Stimulated activated naive CD8-positive, alpha-beta T cell treated with anti-CD3 and anti-CD28 coated beads, Interleukin-15, Interleukin-2, amounts not matched to agents 100 ng/mL and 50 ng/mL, for 24 hours (primary cell): ENCODE data around the gene SERPINE2.

Experiments
- H3K27ac Mint-ChIP-seq: one replicate; pipeline ENCODE4 v1.8.0; 2021; ENCODE audit warnings: mild to moderate bottlenecking, mixed read lengths
- H3K27me3 Mint-ChIP-seq: one replicate; pipeline ENCODE4 v1.8.0; 2021; ENCODE audit warnings: mixed read lengths
- H3K36me3 Mint-ChIP-seq: one replicate; pipeline ENCODE4 v1.8.0; 2021; ENCODE audit warnings: low read depth, mixed read lengths
- H3K4me1 Mint-ChIP-seq: one replicate; pipeline ENCODE4 v1.8.0; 2021; ENCODE audit warnings: low read depth, mixed read lengths
- H3K4me3 Mint-ChIP-seq: one replicate; pipeline ENCODE4 v1.8.0; 2021; ENCODE audit warnings: mild to moderate bottlenecking, mixed read lengths
- H3K9me3 Mint-ChIP-seq: one replicate; pipeline ENCODE4 v1.8.0; 2021; ENCODE audit warnings: mixed read lengths

SERPINE2 gene

DNA sequence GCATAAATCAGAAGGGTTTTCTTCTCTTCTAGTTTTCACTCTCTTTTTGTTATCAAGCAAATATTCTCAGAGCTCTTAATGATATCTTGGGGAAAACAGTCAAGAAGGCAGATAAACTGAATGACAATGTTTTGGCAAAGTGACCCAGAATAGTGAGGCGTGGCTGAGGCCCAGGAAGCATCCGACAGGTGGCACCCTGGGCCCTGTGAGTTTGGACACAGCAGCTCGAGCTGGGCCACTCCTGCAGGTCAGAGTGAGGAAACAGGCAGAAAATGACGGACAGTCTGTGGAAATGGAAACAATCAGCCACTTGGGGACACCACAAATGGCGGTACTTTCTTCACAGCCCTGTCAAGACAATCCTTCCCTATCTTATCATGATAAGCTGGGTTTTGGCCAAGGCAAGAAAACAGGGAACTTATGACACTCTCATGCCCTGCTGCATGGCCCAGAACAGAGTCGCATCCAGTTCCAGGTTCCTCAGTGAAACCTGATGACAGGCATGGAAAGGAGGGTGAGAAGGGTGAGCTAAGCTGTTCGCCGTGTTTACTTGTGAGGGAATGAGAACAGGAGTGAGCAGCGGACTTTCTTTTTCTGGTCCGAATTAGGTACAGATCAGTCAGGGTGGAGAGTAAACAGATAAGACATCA lies 49.8 kb downstream of the SERPINE2 start:
- no peak overlapping the region for H3K4me3 Mint-ChIP-seq
- no peaks in the 10 kb centered on the region for H3K4me1 Mint-ChIP-seq
- no peaks in the 10 kb centered on the region for H3K9me3 Mint-ChIP-seq
- peaks cover 9% of the 10 kb centered on the region for H3K36me3 Mint-ChIP-seq
- H3K27me3 Mint-ChIP-seq, result no peaks in the 10 kb centered on the region
- no peak overlapping the region for H3K27ac Mint-ChIP-seq

DNA sequence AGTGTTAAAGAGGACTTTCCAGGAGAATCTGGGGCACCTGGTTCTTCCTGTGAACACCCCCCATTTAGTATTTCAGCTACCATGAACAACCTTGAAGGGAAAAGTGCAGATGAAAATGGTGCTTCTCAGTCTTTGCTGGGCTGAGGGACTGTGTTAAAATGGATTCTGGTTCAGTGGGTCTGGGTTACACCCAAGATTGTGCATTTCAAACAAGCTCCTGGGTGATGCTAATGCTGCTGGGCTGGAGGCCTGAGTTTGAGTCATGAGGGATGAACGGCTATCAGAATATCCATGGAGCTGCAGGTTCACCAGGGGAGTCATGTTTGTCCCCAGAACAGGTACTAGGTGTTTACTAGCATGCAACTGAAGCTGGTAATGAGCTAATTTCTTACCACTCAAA lies 57.8 kb downstream of the SERPINE2 start:
- peaks cover 10% of the 10 kb centered on the region for H3K4me1 Mint-ChIP-seq
- no peak overlapping the region for H3K4me3 Mint-ChIP-seq
- H3K27ac Mint-ChIP-seq, result no peak overlapping the region
- no peaks in the 10 kb centered on the region for H3K9me3 Mint-ChIP-seq
- peaks cover 18% of the 10 kb centered on the region for H3K36me3 Mint-ChIP-seq
- no peaks in the 10 kb centered on the region for H3K27me3 Mint-ChIP-seq

DNA sequence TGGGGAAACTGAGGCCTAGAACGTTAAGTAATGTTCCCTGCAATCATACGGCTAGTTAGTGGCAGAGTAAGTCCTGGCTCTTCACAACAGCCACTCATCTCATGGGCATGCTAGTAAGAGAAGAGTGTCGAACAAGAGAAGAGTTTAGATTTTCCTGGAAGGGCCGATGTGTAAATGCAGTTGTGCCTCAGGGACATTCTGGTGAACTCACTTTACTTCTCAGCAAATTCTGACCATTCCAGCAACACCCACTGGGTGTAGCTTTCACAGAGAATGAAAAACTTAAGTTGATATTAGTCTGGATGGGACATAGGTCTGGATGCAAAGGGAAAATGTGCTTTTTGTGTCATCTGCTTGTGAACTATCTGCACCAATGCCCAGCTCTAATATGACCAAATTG lies 58.3 kb downstream of the SERPINE2 start:
- no peaks in the 10 kb centered on the region for H3K27me3 Mint-ChIP-seq
- H3K27ac Mint-ChIP-seq, result no peak overlapping the region
- no peak overlapping the region for H3K4me3 Mint-ChIP-seq
- H3K36me3 Mint-ChIP-seq, result peaks cover 19% of the 10 kb centered on the region
- no peaks in the 10 kb centered on the region for H3K9me3 Mint-ChIP-seq
- H3K4me1 Mint-ChIP-seq, result peaks cover 10% of the 10 kb centered on the region

DNA sequence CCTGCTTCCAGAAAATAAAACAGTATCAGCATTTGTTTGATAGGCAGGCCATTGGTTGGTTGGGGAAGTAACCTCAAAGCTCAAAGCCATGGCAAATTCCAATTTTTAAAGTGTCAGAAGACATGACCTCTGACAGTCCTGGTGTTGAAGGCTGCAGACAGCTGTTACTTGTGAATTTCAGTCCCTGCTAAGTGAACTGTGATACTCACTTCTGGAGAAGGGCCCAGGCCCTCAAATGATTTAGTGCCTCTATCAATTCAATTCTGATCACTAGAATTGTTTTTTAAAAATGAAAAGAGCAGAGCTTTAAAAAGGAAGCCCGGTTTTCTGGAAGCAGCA lies 58.7 kb downstream of the SERPINE2 start:
- Mint-ChIP-seq H3K27me3 (no peaks in the 10 kb centered on the region), H3K9me3 (no peaks in the 10 kb centered on the region), H3K36me3 (peaks cover 22% of the 10 kb centered on the region), H3K4me3 (no peak overlapping the region), H3K27ac (no peak overlapping the region), H3K4me1 (peaks cover 10% of the 10 kb centered on the region)

DNA sequence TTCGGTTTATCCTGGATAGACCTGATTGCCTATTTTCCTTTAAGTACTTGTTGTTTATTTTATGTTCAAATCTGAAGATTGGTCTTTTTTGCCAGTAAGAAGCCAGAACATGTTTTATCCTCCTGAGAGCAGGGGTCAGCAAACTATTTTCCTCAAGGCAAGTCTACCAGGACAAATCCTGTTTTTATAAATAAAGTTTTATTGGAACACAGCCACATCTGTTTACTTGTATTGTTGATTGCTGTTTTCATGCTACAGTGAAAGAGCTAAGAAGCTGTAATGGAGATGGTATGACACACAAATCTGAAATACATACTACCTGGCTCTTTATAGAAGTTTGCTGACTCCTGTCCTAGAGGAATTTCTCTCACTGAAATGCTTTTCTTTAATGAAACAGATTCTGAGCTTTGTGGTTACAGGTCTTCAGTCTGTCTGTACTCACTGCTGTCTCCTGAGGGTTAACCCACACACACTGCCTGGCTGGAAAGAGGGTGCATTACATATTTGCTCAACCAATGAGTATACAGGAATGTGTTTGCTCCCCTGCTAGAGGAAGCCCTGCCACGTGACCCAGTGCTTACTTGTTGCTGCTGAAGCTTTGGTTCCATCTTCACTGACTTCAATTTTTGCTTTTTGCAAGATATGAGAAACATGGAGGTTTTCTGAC lies 59.2 kb downstream of the SERPINE2 start:
- Mint-ChIP-seq H3K4me3 (no peak overlapping the region), H3K36me3 (peaks cover 22% of the 10 kb centered on the region), H3K9me3 (no peaks in the 10 kb centered on the region), H3K27ac (no peak overlapping the region), H3K27me3 (no peaks in the 10 kb centered on the region), H3K4me1 (peaks cover 10% of the 10 kb centered on the region)

DNA sequence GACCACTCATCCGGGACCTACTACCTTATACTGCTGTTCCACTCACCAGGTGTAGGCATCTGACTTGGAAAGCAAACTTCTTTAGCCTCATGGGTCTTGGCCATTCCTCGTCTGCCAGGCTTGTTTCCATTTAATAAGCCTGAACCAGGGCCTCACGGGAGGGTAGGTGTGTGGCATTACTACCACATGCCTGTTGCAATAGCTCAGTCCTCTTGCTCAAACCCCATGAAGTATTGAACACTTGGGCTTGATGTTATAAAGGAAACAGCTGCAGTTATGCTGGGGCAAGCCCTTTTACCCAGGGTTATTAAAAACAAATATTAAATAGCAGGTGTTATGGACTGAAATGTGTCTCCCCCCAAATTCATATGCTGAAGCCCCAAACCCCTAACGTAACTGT lies 60.6 kb downstream of the SERPINE2 start:
- Mint-ChIP-seq H3K27ac (no peak overlapping the region), H3K4me3 (no peak overlapping the region), H3K9me3 (no peaks in the 10 kb centered on the region), H3K36me3 (peaks cover 15% of the 10 kb centered on the region), H3K4me1 (peaks cover 10% of the 10 kb centered on the region), H3K27me3 (no peaks in the 10 kb centered on the region)

DNA sequence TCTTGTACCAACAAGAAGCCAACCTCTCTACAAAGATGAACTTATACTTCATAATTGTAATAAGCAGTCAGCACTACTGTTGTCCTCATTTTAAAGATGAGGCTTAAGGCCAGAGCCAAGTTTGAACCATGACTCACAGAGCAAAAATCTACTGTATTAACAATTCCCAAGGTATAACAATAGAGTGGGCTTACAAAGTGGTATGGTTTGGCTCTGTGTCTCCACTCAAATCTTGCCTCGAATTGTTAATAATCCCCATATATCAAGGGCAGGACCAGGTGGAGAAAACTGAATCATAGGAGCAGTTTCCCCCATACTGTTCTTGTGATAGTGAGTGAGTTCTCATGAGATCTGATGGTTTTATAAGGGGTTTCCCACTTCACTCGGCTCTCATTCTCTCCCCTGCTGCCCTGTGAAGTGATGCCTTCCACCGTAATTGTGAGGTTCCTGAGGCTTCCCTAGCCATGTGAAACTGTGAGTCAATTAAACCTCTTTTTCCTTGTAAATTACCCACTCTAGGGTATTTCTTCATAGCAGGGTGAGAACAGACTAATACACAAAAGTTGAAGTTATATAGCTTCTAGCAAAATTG lies 62.4 kb downstream of the SERPINE2 start:
- Mint-ChIP-seq H3K27me3 (no peaks in the 10 kb centered on the region), H3K9me3 (no peaks in the 10 kb centered on the region), H3K36me3 (peaks cover 18% of the 10 kb centered on the region), H3K4me3 (no peak overlapping the region), H3K27ac (no peak overlapping the region), H3K4me1 (peaks cover 10% of the 10 kb centered on the region)

DNA sequence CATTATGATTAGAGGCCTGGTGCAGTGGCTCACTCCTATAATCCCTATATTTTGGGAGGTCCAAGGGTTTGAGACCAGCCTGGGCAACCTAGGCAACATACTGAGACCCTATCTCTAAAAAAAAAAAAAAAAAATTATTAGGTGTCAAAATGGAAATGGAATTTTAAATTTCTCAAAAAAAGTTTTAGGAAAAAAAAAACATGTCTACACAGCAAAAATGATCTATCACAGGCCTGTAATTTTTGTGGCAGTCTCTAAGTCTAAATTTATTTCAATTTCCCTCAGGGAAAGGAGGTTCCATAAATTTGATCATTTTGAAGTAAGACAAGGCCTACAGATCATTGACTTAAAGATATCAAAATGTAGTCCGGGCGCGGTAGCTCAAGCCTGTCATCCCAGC lies 65.5 kb downstream of the SERPINE2 start:
- Mint-ChIP-seq H3K9me3 (no peaks in the 10 kb centered on the region), H3K4me1 (peaks cover 19% of the 10 kb centered on the region), H3K27ac (no peak overlapping the region), H3K27me3 (no peaks in the 10 kb centered on the region), H3K36me3 (peaks cover 14% of the 10 kb centered on the region), H3K4me3 (no peak overlapping the region)

DNA sequence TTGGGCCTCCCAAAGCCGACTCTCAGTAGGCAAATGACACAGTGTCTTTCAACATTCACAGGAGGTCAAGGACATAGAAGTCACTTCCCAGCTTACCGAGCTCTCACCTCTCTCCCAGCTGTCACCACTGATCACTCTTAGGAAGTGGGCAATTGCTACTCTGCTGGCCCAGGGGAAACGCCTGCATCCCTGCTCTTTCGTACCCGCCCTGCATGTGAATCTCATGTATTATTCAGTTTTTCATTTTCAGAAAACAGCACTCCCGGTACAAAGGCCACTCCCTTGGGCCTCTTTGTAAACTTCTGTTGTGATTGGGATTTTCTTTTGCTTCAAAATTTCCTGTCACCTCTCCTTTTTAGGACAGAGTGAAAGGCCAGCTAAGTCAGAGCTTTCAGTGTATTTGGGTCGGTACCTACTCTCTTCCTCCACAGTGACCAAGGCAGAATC lies 66.4 kb downstream of the SERPINE2 start:
- peak overlapping the region; percentile 56 for H3K27ac Mint-ChIP-seq
- peaks cover 19% of the 10 kb centered on the region for H3K4me1 Mint-ChIP-seq
- no peak overlapping the region for H3K4me3 Mint-ChIP-seq
- peaks cover 22% of the 10 kb centered on the region for H3K36me3 Mint-ChIP-seq
- H3K27me3 Mint-ChIP-seq, result no peaks in the 10 kb centered on the region
- no peaks in the 10 kb centered on the region for H3K9me3 Mint-ChIP-seq

DNA sequence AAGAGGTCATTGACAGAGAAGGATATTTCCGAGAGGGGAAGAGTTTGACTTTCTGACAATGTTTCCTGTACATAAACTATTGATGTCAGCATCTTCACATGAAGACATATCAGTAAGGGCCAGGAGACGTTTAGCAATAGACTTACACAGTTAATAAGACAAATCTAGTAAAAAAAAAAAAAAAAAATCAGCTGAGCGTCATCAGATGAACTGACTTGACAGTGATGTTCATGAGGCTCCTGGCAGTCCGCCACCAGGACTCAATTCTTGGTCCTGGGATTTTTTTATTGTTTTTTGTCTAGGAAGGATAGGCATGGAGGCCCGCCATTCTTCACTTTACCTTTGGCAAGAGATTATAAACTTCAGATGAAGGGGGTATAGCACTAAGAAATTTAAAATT lies 67.4 kb downstream of the SERPINE2 start:
- no peaks in the 10 kb centered on the region for H3K9me3 Mint-ChIP-seq
- peaks cover 22% of the 10 kb centered on the region for H3K36me3 Mint-ChIP-seq
- H3K4me3 Mint-ChIP-seq, result no peak overlapping the region
- no peak overlapping the region for H3K27ac Mint-ChIP-seq
- H3K4me1 Mint-ChIP-seq, result peaks cover 12% of the 10 kb centered on the region
- no peaks in the 10 kb centered on the region for H3K27me3 Mint-ChIP-seq

DNA sequence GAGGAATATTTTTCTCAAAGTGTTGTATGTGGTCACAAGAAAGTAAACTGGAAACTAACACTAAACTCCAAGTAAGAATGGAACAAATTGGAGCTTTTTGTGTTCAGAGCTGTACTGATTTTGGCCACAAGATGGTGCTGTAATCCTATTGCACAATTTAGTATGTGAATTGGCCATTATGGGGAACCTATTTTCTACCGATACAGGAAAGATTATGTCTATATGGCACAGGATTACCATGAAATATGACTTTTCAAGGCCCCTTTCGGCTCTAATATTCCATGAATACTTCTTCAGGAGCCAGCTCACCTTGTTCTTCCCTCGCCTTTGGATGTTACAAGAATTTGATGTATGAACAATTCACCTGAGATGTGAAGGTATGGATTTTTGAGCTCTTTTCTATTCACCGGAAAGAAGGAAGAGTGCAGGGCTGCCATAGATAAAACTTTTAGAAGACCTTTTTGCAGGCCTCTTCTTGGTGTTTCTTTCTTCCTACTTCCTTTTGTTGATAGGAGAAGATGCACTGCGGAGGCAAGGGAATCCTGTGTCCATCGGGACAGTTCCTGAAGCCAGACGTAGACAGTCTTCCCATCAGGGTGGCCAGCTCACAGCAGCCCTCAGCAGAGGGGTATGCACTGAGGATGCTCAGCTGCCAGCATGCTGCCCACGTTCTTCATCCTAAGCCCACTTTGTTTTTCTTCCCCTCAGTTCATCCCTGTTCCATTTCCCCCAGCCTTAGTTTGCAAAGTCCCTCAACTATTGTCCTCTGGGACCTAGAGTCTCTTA lies 68.5 kb downstream of the SERPINE2 start:
- Mint-ChIP-seq H3K4me3 (no peak overlapping the region), H3K27me3 (no peaks in the 10 kb centered on the region), H3K4me1 (peaks cover 15% of the 10 kb centered on the region), H3K9me3 (no peaks in the 10 kb centered on the region), H3K27ac (no peak overlapping the region), H3K36me3 (peaks cover 23% of the 10 kb centered on the region)

DNA sequence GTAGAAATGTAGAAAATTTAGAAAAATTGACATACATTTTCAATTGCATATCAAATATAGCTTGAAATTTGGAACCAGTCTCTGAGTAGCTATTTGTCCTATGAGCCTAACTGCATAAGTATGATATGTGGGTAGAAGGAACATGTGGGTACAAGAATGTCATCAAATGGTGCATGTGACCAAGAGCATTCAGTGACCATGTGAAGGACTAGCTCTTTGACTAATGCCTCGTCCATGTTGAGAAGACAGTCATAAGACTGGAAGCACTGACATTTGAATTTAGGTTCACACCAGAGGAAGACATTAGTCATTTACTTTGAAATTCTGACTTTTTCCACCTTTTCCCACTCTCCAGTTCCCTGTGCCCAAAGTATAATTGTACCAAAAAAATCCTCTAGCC lies 69.2 kb downstream of the SERPINE2 start:
- no peak overlapping the region for H3K27ac Mint-ChIP-seq
- H3K4me1 Mint-ChIP-seq, result peaks cover 15% of the 10 kb centered on the region
- no peak overlapping the region for H3K4me3 Mint-ChIP-seq
- H3K9me3 Mint-ChIP-seq, result no peaks in the 10 kb centered on the region
- no peaks in the 10 kb centered on the region for H3K27me3 Mint-ChIP-seq
- H3K36me3 Mint-ChIP-seq, result peaks cover 23% of the 10 kb centered on the region

DNA sequence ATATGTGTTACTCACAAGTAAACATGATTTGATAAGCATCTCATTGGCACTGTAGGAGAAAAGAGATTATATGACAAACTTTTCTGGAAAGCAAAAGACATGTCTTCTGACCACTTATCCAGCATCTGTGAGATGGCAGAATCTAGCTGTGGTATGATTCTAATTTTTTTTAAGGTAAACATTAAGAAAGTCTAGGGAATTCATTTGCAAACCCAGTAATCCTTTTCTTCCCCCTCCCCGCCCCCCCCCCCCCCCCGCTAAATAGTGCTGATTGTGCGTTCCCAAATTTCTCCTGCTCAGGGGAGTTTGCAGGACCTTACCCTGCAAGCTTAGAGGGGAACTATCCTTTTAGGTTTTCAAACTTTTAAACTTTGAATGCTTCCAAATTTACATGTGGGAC lies 69.8 kb downstream of the SERPINE2 start:
- Mint-ChIP-seq H3K36me3 (peaks cover 28% of the 10 kb centered on the region), H3K27me3 (no peaks in the 10 kb centered on the region), H3K4me1 (peaks cover 15% of the 10 kb centered on the region), H3K9me3 (no peaks in the 10 kb centered on the region), H3K27ac (no peak overlapping the region), H3K4me3 (no peak overlapping the region)

DNA sequence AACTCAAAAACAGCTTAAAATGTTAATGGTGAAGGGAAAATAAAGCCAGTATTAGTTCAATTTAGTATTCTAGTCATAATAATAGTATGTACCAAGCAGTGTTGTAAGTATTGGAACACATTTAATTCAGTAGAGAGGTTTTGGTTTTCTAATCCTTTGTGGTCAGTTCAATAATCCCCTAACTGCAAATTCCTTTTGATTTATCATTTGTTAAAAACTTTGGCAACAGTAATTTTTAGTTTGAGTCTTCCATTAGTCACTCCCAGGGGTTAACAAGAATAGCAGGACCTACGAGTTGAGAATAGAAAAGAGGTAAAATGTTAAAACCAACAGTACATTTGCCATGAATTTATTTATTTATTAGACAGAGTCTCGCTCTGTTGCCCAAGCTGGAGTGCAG lies 71.1 kb downstream of the SERPINE2 start:
- no peaks in the 10 kb centered on the region for H3K27me3 Mint-ChIP-seq
- H3K4me1 Mint-ChIP-seq, result peaks cover 21% of the 10 kb centered on the region
- H3K9me3 Mint-ChIP-seq, result no peaks in the 10 kb centered on the region
- no peak overlapping the region for H3K27ac Mint-ChIP-seq
- no peak overlapping the region for H3K4me3 Mint-ChIP-seq
- peaks cover 32% of the 10 kb centered on the region for H3K36me3 Mint-ChIP-seq

DNA sequence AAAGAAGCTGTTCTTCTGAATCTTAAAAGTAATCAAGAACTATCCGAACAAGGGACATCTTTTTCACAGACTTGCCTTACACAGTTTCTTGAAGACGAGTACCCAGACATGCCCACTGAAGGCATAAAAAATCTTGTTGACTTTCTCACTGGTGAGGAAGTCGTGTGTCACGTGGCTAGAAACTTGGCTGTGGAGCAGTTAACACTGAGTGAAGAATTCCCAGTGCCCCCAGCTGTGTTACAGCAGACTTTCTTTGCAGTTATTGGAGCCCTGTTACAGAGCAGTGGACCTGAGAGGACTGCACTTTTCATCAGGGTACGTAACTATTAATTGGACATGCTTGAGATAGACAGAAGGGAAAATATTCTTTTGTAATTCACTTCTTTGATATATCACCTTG lies 79.4 kb downstream of the SERPINE2 start:
- peaks cover 41% of the 10 kb centered on the region for H3K36me3 Mint-ChIP-seq
- H3K27ac Mint-ChIP-seq, result peak overlapping the region; percentile 38
- H3K9me3 Mint-ChIP-seq, result no peaks in the 10 kb centered on the region
- H3K27me3 Mint-ChIP-seq, result no peaks in the 10 kb centered on the region
- peaks cover 79% of the 10 kb centered on the region for H3K4me1 Mint-ChIP-seq
- H3K4me3 Mint-ChIP-seq, result peak overlapping the region; percentile 93
